Hepatocyte (in vitro differentiated cells): ENCODE measurements around the gene CLEC3B.

Experiments used
- EZH2 ChIP-seq: fragments of 200-600 bp; sonication (generic); IDR thresholded peaks from 2 replicates; pipeline ENCODE4 v1.6.1; 2016; ENCODE audit warnings: antibody characterized with exemption, mild to moderate bottlenecking, borderline replicate concordance
- TF ChIP-seq, protein P1 (sequence below): fragments of 200-600 bp; sonication (generic); IDR thresholded peaks from 2 replicates; pipeline ENCODE4 v1.5.1; 2016; ENCODE audit warnings: antibody characterized with exemption, mild to moderate bottlenecking; ENCODE audit not compliant: poor library complexity

DNA sequence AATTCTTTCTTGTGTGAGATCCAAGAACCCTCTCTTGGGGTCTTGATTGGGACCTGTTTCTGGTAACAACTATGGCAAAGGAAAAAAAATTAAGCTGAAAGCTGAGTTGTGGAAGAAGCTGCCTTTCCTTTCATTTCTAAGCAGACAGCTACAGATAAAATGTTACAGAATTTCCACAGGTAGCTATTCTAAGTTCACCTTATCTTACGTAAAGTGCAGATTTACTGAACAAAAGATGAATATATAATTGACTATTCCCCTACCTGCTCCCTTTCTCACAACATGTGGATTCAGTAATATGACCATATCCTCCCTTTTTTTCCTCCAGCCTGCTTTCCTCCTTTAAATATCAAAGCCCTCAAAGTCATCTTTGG is 36.6 kb downstream of the CLEC3B start:
- TF ChIP-seq, protein P1, sequence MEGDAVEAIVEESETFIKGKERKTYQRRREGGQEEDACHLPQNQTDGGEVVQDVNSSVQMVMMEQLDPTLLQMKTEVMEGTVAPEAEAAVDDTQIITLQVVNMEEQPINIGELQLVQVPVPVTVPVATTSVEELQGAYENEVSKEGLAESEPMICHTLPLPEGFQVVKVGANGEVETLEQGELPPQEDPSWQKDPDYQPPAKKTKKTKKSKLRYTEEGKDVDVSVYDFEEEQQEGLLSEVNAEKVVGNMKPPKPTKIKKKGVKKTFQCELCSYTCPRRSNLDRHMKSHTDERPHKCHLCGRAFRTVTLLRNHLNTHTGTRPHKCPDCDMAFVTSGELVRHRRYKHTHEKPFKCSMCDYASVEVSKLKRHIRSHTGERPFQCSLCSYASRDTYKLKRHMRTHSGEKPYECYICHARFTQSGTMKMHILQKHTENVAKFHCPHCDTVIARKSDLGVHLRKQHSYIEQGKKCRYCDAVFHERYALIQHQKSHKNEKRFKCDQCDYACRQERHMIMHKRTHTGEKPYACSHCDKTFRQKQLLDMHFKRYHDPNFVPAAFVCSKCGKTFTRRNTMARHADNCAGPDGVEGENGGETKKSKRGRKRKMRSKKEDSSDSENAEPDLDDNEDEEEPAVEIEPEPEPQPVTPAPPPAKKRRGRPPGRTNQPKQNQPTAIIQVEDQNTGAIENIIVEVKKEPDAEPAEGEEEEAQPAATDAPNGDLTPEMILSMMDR: no peak
- no peak for TF ChIP-seq EZH2
